Upper lobe of left lung (tissue), 6 donors: ENCODE measurements around the gene WDR90. TPM values are rescaled to one million over a fixed set of nuclear protein-coding genes. Genes with fewer than 3 reads are reported as not detected.

ENCODE experiments used
- ATAC-seq, 2 donors: fragments of 200-7000 bp; cut with Tn5 transposase; one replicate each; pipeline ENCODE4 v1.9.1; 2022; ENCODE audit warnings: mild to moderate bottlenecking in 2 of 2, moderate library complexity in 2 of 2; ENCODE audit not compliant: low FRiP score in 2 of 2
- DNase-seq, 2 donors: peaks; one replicate each; pipeline ENCODE4 v3.0.0-alpha.2; 2019 to 2020
- H3K27ac ChIP-seq, 4 donors: fragments of 200-600 bp; sonication (generic); one replicate each; pipeline ENCODE4 v1.5.1; 2016 to 2019
- H3K27me3 ChIP-seq, 4 donors: fragments of 200-600 bp; sonication (generic); one replicate each; pipeline ENCODE4 v1.5.1; 2017 to 2019
- H3K36me3 ChIP-seq, 4 donors: fragments of 200-600 bp; sonication (generic); one replicate each; pipeline ENCODE4 v1.5.1; 2016 to 2019
- H3K4me1 ChIP-seq, 4 donors: fragments of 200-600 bp; sonication (generic); one replicate each; pipeline ENCODE4 v1.5.1; 2018 to 2019
- H3K4me3 ChIP-seq, 4 donors: fragments of 200-600 bp; sonication (generic); one replicate each; pipeline ENCODE4 v1.5.1; 2017 to 2019; ENCODE audit warnings: mild to moderate bottlenecking in 2 of 4, moderate library complexity in 1 of 4
- H3K9me3 ChIP-seq, 4 donors: fragments of 200-600 bp; sonication (generic); one replicate each; pipeline ENCODE4 v1.5.1; 2018 to 2019
- EP300 ChIP-seq, 4 donors: sonication (generic); formaldehyde crosslinking; IDR thresholded peaks; one replicate each; pipeline ENCODE4 v1.5.1; 2017; ENCODE audit warnings: antibody characterized with exemption in 4 of 4, control low read depth in 2 of 4
- POLR2A ChIP-seq, 4 donors: fragments of 450-650 bp; IDR thresholded peaks; one replicate each; pipeline ENCODE4 v1.5.1; 2016 to 2017; ENCODE audit warnings: antibody characterized with exemption in 4 of 4, mild to moderate bottlenecking in 2 of 4
- POLR2AphosphoS5 ChIP-seq, 2 donors: sonication (generic); formaldehyde crosslinking; IDR thresholded peaks; one replicate each; pipeline ENCODE4 v1.5.1; 2017; ENCODE audit warnings: antibody characterized with exemption in 2 of 2
- WGBS, 2 donors: methylation state at CpG; one replicate each; pipeline ENCODE4 v1.1.5; 2017 to 2018; 5-methylcytosine and 5-hydroxymethylcytosine counted together
- total RNA-seq, 6 donors: library from RNA; depleted of rRNA in 4 of 6; stranded (reverse); fragments of >200 nt in 4 of 6; gene quantifications; one replicate each; pipeline versions ENCODE4 v1.1.0 to v1.2.1, GENCODE V29; 2016 to 2021
- TF ChIP-seq, protein P1 (sequence below), 6 experiments: fragments of 450-650 bp in 4 of 6; fragments of 200-600 bp in 2 of 6; sonication (generic) in 2 of 6; IDR thresholded peaks; one replicate each; pipeline ENCODE4 v1.5.1; 2016 to 2019; ENCODE audit warnings: antibody characterized with exemption in 6 of 6
- donor health status: DM: no; HTN: no; CAD: no; lungs with moderate emphysema.
- donor health status: DM: no; HTN: yes; CAD: no; lungs with severe emphysema.

Gene WDR90
- total RNA-seq, 6 donors from 2014 or later = 18.8 to 174 (median 34.1) TPM

DNA sequence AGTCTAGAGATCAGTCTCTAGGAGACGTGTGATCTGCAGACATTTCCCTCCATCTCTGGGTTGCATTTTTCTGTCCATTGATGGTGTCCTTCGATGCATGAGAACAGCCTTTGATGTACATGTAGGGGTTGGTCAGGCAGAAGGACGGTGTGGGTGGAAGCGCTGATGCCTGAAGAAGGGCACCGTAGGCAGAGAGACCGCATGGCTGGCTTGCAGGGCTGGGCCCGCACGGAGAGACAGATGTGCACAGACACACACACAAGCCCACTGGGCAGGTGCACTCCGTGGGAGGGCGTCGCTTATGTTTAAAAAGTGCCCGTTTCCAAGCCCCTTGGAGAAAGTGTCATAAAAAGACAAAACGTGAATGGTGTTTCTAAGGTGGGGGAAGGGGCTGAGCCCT is 34.0 kb upstream of the WDR90 start:
- Histone ChIP-seq H3K9me3 (no peaks in the 10 kb centered on the region), H3K27ac (peak overlapping the region in 1 of 4 donors; percentile 90), H3K36me3 (peaks cover 0 to 9% (median 1%) of the 10 kb centered on the region in 4 donors), H3K4me3 (no peak overlapping the region), H3K27me3 (no peaks in the 10 kb centered on the region), H3K4me1 (peaks cover 6 to 29% (median 21%) of the 10 kb centered on the region in 4 donors)
- TF ChIP-seq POLR2A (IDR thresholded peaks at IDR 0.05) (no peak), EP300 (IDR thresholded peaks at IDR 0.05) (no peak), POLR2AphosphoS5 (IDR thresholded peaks at IDR 0.05) (no peak)
- TF ChIP-seq, protein P1, sequence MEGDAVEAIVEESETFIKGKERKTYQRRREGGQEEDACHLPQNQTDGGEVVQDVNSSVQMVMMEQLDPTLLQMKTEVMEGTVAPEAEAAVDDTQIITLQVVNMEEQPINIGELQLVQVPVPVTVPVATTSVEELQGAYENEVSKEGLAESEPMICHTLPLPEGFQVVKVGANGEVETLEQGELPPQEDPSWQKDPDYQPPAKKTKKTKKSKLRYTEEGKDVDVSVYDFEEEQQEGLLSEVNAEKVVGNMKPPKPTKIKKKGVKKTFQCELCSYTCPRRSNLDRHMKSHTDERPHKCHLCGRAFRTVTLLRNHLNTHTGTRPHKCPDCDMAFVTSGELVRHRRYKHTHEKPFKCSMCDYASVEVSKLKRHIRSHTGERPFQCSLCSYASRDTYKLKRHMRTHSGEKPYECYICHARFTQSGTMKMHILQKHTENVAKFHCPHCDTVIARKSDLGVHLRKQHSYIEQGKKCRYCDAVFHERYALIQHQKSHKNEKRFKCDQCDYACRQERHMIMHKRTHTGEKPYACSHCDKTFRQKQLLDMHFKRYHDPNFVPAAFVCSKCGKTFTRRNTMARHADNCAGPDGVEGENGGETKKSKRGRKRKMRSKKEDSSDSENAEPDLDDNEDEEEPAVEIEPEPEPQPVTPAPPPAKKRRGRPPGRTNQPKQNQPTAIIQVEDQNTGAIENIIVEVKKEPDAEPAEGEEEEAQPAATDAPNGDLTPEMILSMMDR (IDR thresholded peaks at IDR 0.05) = no peak
- no peak for ATAC-seq
- 94% methylated on average over 13 of the region's 13 CpGs for WGBS, 2 donors
- no peak for DNase-seq

DNA sequence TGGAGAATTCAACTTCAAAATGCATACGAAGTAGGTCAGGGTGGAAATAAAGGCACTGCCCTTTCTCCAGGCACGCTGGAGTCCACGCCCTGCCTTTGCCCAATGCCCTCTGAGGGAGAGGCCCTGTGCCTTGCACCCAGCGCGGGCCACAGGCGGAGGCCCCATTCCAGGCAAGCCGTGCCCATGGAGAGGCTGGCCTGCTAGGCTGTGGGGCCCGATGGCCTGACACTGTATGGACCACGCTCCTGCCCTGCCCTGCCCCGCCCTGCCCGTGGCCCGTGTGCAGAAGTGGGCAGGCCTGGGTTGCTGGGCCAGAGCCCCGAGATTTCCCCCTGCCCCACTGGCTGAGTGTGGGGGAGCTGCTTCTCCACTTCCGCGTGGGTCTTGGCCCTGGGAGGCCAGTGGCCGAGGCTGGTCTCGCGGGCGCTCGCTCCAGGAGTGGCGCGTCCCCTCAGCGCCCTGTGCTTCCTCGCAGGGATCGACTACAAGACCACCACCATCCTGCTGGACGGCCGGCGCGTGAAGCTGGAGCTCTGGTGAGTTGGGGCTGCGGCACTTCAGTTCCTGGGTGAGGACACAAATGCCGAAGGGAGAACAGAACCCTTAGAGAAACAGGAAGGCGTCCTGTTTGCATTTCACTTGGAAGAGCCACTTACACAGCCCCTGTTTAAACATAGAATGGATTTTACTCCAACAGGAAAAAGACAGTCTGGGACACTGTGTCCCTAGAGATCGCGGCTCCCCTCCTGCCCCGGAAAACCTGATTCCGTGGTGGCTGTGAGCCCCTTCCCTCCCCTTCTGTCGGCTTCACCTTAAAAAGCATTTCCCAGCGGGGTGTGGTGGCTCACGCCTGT is 32.2 kb upstream of the WDR90 start:
- DNase-seq = peak; percentile 81 to 87
- 68 to 76% methylated on average over 22 to 30 of the region's 39 CpGs for WGBS, 2 donors
- H3K4me3 ChIP-seq = peak overlapping the region in 3 of 4 donors; percentile 19 to 38 (median 36)

DNA sequence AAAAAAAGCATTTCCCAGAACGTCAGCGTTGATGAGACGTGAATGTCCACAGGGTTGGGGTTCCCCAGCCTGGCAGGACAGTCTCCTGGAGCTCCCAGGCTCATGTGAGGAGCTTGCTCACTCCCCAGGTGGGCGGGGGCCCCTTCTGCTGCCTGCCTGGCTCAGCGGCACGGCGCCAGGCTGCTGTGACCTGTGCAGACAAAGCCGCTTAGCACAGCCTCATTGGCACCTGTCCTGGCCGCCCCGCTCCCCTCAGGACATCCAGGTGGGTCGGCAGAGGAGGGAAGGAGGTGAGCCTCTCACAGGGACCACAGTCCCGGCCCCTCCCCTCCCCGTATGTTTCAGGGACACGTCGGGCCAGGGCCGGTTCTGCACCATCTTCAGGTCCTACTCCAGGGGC is 31.3 kb upstream of the WDR90 start:
- Histone ChIP-seq H3K27me3 (no peaks in the 10 kb centered on the region), H3K36me3 (peaks cover 0 to 9% (median 1%) of the 10 kb centered on the region in 4 donors), H3K4me3 (peak overlapping the region in 3 of 4 donors; percentile 15 to 38 (median 36)), H3K4me1 (peaks cover 0 to 38% (median 31%) of the 10 kb centered on the region in 4 donors), H3K9me3 (no peaks in the 10 kb centered on the region), H3K27ac (peak overlapping the region; percentile 68 to 94 (median 87))
- WGBS, 2 donors = 63 to 72% methylated on average over 14 to 15 of the region's 16 CpGs
- TF ChIP-seq POLR2A (IDR thresholded peaks at IDR 0.05) (no peak), EP300 (IDR thresholded peaks at IDR 0.05) (no peak)
- TF ChIP-seq, protein P1 (IDR thresholded peaks at IDR 0.05) = no peak
- DNase-seq (peak; percentile 79 to 86), ATAC-seq (peak in 1 of 2 donors; percentile 38)

More for the DNA sequence above, 32.2 kb upstream of the WDR90 start:
- Histone ChIP-seq H3K9me3 (no peaks in the 10 kb centered on the region), H3K27me3 (no peaks in the 10 kb centered on the region), H3K27ac (peak overlapping the region; percentile 68 to 94 (median 87)), H3K36me3 (peaks cover 0 to 9% (median 1%) of the 10 kb centered on the region in 4 donors), H3K4me1 (peaks cover 0 to 31% (median 26%) of the 10 kb centered on the region in 4 donors)
- peak; percentile 80 to 95 for ATAC-seq
- peak in 1 of 2 donors; percentile 7 for TF ChIP-seq POLR2AphosphoS5 (IDR thresholded peaks at IDR 0.05)
- TF ChIP-seq, protein P1 (IDR thresholded peaks at IDR 0.05) = no peak
- peak in 2 of 4 donors; percentile 68 to 70 for TF ChIP-seq POLR2A (IDR thresholded peaks at IDR 0.05)
- TF ChIP-seq EP300 (IDR thresholded peaks at IDR 0.05) = peak in 2 of 4 donors; percentile 67 to 74

DNA sequence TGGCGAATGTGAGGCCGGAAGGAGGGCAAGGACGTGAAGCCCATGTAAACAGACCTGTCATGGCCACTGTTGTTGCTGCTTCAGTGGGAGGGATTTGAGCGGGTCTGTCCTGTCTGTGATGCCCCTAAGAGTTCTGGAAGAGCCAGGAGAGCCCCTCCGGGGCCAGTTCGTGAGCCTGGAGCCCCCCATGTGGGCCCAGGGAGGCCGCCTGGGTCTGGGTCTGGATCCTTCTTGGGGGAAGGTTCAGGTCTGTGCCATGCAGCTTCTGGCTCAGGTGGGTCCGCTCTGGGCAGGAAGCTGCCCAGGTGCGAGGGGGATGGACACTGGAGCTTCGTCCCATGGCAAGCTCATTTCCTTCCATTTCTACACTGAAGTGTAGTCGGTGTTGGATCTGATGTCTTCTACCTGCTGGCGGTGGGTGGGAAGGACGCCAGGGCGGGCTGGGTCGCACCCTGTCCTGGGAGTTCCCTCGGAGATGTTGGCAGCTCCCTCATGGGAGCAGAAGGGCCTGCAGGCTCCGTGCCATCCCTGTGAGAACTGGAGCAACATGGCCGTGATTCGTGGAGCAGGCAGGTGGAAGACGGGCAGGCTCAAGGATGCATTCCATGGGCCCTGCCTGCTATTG is 29.6 kb upstream of the WDR90 start:
- DNase-seq (peak; percentile 71 to 83), ATAC-seq (no peak)
- Histone ChIP-seq H3K27ac (no peak overlapping the region), H3K4me1 (peaks cover 0 to 38% (median 32%) of the 10 kb centered on the region in 4 donors), H3K36me3 (peaks cover 0 to 9% (median 1%) of the 10 kb centered on the region in 4 donors), H3K9me3 (no peaks in the 10 kb centered on the region), H3K4me3 (no peak overlapping the region), H3K27me3 (no peaks in the 10 kb centered on the region)
- TF ChIP-seq, protein P1 (IDR thresholded peaks at IDR 0.05) = no peak
- TF ChIP-seq POLR2A (IDR thresholded peaks at IDR 0.05) (no peak), POLR2AphosphoS5 (IDR thresholded peaks at IDR 0.05) (no peak), EP300 (IDR thresholded peaks at IDR 0.05) (no peak)
- WGBS, 2 donors = 78 to 79% methylated on average over 14 to 18 of the region's 20 CpGs
